Activated T-helper 1 cell treated with anti-CD3 and anti-CD28 coated beads, Interleukin-12 subunit alpha, Interleukin-12 subunit beta, Interleukin-2, Interleukin-4 antibody, amounts not matched to agents 30 ng/mL and 10 ng/mL and 1 ng/mL, durations not matched to agents 14 hours and 24 hours and 36 hours (primary cell): ENCODE results near the gene EIF1AX. TPM values are rescaled to one million over a fixed set of nuclear protein-coding genes. Genes with fewer than 3 reads are reported as not detected.
"Not testable (repeated sequence)": the region's sequence is repeated elsewhere in the genome, so short reads cannot be mapped to it uniquely, and the experiment has no call there.

Experiments used
- DNase-seq: peaks from one replicate; pipeline ENCODE4 v3.0.0; 2021; ENCODE audit warnings: low spot score
- H3K27ac Mint-ChIP-seq: one replicate; pipeline ENCODE4 v1.8.0; 2021; ENCODE audit warnings: mild to moderate bottlenecking, mixed read lengths
- H3K27me3 Mint-ChIP-seq: one replicate; pipeline ENCODE4 v1.8.0; 2022; ENCODE audit warnings: mild to moderate bottlenecking, moderate library complexity, mixed read lengths; ENCODE audit not compliant: insufficient read depth
- H3K36me3 Mint-ChIP-seq: one replicate; pipeline ENCODE4 v1.8.0; 2021; ENCODE audit warnings: low read depth, mixed read lengths
- H3K4me1 Mint-ChIP-seq: one replicate; pipeline ENCODE4 v1.8.0; 2021; ENCODE audit warnings: low read depth, mixed read lengths
- H3K4me3 Mint-ChIP-seq: one replicate; pipeline ENCODE4 v1.8.0; 2021; ENCODE audit warnings: mild to moderate bottlenecking, moderate library complexity, mixed read lengths
- H3K9me3 Mint-ChIP-seq: one replicate; pipeline ENCODE4 v1.8.0; 2021; ENCODE audit warnings: mixed read lengths
- intact Hi-C: fragments of 100-400 bp; cut with micrococcal nuclease; formaldehyde crosslinking; loops from one replicate; pipeline ENCODE4 v1.15.1; 2024
- total RNA-seq: library from RNA; stranded (reverse); gene quantifications from 2 replicates; pipeline ENCODE4 v1.2.3, GENCODE V29; 2022

EIF1AX gene, protein sequence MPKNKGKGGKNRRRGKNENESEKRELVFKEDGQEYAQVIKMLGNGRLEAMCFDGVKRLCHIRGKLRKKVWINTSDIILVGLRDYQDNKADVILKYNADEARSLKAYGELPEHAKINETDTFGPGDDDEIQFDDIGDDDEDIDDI
- total RNA-seq: 107 TPM in 2 replicates

- H3K4me1 Mint-ChIP-seq: peaks cover 29% of the 10 kb centered on the region
- no peaks in the 10 kb centered on the region for H3K9me3 Mint-ChIP-seq
- peak within 1 kb of the TSS; percentile 84 for H3K27ac Mint-ChIP-seq
- peaks cover 8% of the 10 kb centered on the region for H3K36me3 Mint-ChIP-seq
- intact Hi-C loops: loop anchor here (1.0 to 5.0 kb wide), 5 partner anchors 123 to 1717 kb away; partner anchors contain the start of genes BCLAF3, CDKL5 and CNKSR2
- H3K4me3 Mint-ChIP-seq: peak within 1 kb of the TSS; percentile 90
- peak; percentile 93 for DNase-seq
- no peaks in the 10 kb centered on the region for H3K27me3 Mint-ChIP-seq
Observed at GRCh38 chrX:20141281-20142220, at the start of gene EIF1AX. EIF1AX (minus strand) TSS chrX:20141838; CDS start chrX:20141640, 198 bp downstream.

DNA sequence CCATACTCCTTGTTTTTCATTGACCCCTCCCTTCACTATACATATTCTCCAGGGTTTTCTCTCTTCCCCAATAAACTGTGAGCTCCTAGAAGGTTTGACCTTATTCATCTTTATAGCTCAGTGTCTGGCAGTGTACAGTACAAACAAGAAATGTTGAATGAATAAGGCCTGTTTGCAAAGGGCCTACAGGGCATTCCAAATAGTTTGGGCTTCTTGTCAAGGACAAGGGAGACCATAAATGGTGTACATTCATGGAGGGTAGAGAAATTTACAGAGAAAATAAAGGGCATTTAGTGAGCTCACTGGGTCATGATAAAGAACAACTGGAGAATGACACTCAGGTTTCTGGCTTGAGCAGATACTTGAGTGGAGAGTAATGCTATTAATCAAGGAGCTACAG is 47.5 kb upstream of the EIF1AX start:
- Mint-ChIP-seq H3K27me3 (no peaks in the 10 kb centered on the region), H3K27ac (no peak overlapping the region), H3K4me1 (no peaks in the 10 kb centered on the region), H3K36me3 (peaks cover 27% of the 10 kb centered on the region), H3K4me3 (no peak overlapping the region), H3K9me3 (no peaks in the 10 kb centered on the region)
- DNase-seq: no peak
- intact Hi-C loops: no loop called here

DNA sequence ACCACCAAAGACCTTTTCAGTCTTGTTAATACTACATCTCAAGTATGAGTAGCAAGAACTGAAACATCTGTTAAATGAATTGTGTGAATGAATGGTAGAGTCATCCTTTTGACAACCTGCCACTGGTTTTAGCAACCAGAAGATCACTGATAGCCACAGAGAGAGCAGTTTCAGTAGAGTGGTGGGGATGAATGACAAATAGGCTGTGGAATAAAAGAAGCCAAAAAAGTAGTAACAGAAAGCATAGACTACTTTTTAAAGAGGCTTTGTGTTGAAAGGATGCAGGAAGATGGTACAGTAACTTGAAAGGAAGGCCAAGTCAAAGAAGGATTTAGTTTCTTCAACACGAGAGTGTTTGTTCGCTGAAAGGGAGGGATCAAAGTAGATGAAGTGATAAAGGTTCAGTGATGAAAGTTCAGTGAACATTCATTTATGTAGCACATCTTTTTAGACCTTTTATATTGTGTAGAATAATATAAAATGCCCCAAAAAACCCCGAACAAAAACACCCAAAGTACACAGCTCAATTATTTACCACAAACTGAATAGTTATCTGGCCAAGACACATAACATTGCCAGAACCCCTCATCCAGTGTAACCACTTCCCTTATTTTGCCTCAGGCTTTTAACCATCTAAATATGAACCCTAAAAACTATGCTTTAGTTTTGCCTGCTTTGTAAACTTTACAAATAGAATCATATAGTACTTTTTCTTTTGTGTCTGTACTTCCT is 40.1 kb upstream of the EIF1AX start:
- no peak for DNase-seq
- H3K4me3 Mint-ChIP-seq: no peak overlapping the region

DNA sequence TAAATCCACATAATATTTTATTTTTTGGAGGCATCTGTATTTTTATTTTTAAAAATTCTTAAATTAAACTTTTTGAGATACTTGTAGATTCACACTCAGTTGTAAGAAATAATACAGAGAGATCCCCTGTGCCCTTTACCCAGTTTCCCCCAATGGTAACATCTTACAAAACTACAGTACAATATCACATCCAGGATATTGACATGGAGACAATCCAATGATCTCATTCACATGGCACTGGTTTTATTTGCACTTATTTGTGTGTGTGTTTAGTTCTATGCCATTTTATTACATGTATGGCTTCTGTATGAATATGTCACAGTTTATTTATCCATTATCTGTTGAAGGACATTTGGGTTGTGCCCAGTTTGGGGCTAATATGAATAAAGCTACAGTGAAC is 35.5 kb upstream of the EIF1AX start:
- intact Hi-C loops: no loop called here
- Mint-ChIP-seq H3K9me3 (no peaks in the 10 kb centered on the region), H3K4me1 (peaks cover 9% of the 10 kb centered on the region), H3K27me3 (no peaks in the 10 kb centered on the region), H3K36me3 (peaks cover 21% of the 10 kb centered on the region), H3K27ac (no peak overlapping the region), H3K4me3 (no peak overlapping the region)
- no peak for DNase-seq

More for the DNA sequence above, 40.1 kb upstream of the EIF1AX start:
- peaks cover 32% of the 10 kb centered on the region for H3K36me3 Mint-ChIP-seq
- H3K9me3 Mint-ChIP-seq: no peaks in the 10 kb centered on the region
- no peaks in the 10 kb centered on the region for H3K27me3 Mint-ChIP-seq
- peaks cover 18% of the 10 kb centered on the region for H3K4me1 Mint-ChIP-seq
- intact Hi-C loops: loop anchor here (1.0 kb wide), 1 partner anchor 43 kb away; no protein-coding TSS in a partner anchor
- H3K27ac Mint-ChIP-seq: peak overlapping the region; percentile 71

- Mint-ChIP-seq H3K36me3 (peaks cover 7% of the 10 kb centered on the region), H3K9me3 (no peaks in the 10 kb centered on the region), H3K27me3 (no peaks in the 10 kb centered on the region), H3K4me1 (no peaks in the 10 kb centered on the region), H3K4me3 (no peak overlapping the region), H3K27ac (no peak overlapping the region)
- intact Hi-C loops: no loop called here
- no peak for DNase-seq
Observed at GRCh38 chrX:20173856-20174255, 32.2 kb upstream of the EIF1AX start.

- Mint-ChIP-seq H3K27me3 (no peaks in the 10 kb centered on the region), H3K27ac (no peak overlapping the region), H3K36me3 (peaks cover 6% of the 10 kb centered on the region), H3K4me3 (no peak overlapping the region), H3K9me3 (no peaks in the 10 kb centered on the region), H3K4me1 (no peaks in the 10 kb centered on the region)
- no peak for DNase-seq
- intact Hi-C loops: no loop called here
Observed at GRCh38 chrX:20173313-20173712, 31.7 kb upstream of the EIF1AX start.

DNA sequence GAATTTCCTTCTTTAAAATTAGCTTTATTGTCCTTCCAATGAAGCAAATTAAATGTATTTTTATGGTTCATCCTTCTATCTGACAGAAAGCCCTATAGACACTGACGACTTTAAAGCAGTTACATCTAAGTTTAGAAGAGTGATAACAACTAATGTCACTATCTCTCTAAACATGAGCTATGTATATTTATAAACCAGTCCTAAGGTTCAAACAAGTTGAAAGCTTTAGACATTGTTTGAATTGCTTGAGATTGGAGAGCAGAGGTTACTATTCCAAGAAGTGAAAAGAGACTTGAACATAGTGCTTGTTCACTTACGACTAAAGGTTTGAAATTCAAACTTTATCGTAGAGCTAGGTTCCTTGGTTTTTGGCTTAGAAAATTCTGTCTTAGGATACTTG is 30.2 kb upstream of the EIF1AX start:
- intact Hi-C loops: no loop called here
- no peak for DNase-seq
- no peaks in the 10 kb centered on the region for H3K4me1 Mint-ChIP-seq
- peaks cover 7% of the 10 kb centered on the region for H3K36me3 Mint-ChIP-seq
- no peak overlapping the region for H3K4me3 Mint-ChIP-seq
- H3K27ac Mint-ChIP-seq: no peak overlapping the region
- no peaks in the 10 kb centered on the region for H3K9me3 Mint-ChIP-seq
- H3K27me3 Mint-ChIP-seq: no peaks in the 10 kb centered on the region

DNA sequence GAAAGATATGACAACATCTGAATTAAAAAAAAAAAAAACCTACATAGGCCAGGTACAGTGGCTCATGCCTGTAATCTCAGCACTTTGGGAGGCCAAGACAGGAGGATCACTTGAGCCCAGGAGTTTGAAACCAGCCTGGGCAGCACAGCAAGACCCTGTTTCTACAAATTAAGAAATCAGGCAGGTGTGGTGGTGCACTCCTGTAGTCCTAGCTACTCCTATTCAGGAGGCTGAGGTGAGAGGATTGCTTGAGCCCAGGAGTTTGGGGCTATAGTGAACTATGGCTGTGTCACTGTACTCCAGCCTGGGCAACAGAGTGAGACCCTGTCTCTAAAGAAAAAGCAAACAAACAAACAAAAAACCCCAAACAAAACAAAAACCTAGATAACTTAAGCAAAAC is 20.9 kb upstream of the EIF1AX start:
- H3K4me3 Mint-ChIP-seq, H3K9me3 Mint-ChIP-seq, H3K27me3 Mint-ChIP-seq, H3K27ac Mint-ChIP-seq, intact Hi-C loops, DNase-seq, H3K4me1 Mint-ChIP-seq: not testable (repeated sequence)
- H3K36me3 Mint-ChIP-seq: peaks cover 30% of the 10 kb centered on the region

DNA sequence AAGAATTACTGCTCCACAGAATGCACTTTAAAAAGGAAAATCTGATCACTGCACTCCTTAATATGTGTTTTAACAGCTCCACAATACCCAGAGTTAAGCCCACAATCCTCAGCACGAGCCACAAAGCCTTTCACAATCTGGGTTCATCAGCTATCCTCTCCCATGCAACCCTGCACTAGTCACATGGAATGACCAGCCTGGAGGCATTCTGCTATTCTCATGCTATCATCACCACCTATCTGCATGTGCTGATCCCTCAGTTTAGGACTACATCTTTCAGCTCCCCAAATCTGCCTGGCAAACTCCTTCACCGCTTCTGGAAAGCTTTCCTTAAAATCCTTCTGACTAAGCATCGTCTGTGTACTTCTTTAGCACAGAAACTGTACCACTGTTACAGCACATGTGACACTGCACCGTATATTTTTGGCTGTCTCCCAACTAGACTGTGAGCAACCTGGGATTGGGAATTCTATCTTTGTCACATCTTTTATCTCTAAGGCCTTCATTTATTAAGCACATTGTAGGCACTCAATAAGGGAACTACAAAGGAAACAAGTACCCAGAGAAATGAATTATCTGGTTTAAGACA is 18.3 kb upstream of the EIF1AX start:
- H3K36me3 Mint-ChIP-seq: peaks cover 37% of the 10 kb centered on the region
- H3K4me1 Mint-ChIP-seq: no peaks in the 10 kb centered on the region
- DNase-seq: no peak
- intact Hi-C loops: no loop called here
- H3K27ac Mint-ChIP-seq: no peak overlapping the region
- H3K9me3 Mint-ChIP-seq: no peaks in the 10 kb centered on the region
- H3K4me3 Mint-ChIP-seq: no peak overlapping the region
- no peaks in the 10 kb centered on the region for H3K27me3 Mint-ChIP-seq

DNA sequence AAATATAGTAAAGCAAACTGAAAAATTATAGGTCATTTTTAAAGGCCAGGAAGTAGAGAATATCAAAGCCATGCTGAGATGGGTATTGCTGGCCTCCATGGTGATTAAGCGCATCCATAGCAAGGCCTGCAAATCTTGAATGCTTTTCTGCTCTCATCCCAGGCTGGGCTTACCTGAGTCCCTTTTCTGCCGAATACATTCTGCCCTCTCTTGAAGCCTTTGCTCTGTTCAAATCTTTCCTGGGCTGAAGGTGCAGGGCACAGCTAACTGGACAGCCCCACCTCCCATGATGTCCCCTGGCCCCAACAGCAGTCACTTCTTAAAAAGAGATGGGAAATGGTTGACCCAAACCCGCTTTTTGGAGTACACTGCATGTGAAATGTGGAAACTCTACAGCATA is 10.1 kb upstream of the EIF1AX start:
- H3K27me3 Mint-ChIP-seq: no peaks in the 10 kb centered on the region
- no peak overlapping the region for H3K27ac Mint-ChIP-seq
- peaks cover 36% of the 10 kb centered on the region for H3K36me3 Mint-ChIP-seq
- intact Hi-C loops: no loop called here
- peaks cover 4% of the 10 kb centered on the region for H3K4me1 Mint-ChIP-seq
- no peak overlapping the region for H3K4me3 Mint-ChIP-seq
- no peaks in the 10 kb centered on the region for H3K9me3 Mint-ChIP-seq
- DNase-seq: no peak

DNA sequence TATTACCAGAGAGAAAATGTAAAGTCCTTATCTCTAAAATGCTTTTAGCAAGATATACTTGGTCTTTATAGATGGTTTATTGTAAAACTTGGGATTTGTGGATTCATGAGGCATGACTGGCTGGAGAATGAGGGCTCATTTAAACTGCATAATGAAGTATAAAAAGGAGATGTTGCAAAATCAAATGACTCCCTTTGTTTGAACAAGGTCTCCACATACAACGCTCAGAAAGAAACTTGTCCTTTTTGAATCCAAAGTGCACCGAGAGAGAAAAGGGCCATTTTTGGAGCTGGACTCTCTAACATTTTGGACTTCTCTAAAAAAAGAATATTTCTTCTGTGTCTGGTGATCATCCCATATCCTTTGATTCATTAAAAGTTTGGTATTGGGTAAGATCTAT is 7.7 kb upstream of the EIF1AX start:
- peaks cover 21% of the 10 kb centered on the region for H3K36me3 Mint-ChIP-seq
- H3K9me3 Mint-ChIP-seq: no peaks in the 10 kb centered on the region
- H3K4me3 Mint-ChIP-seq: no peak overlapping the region

GRCh38 chrX:20147561-20147960 is 5.9 kb upstream of the EIF1AX start:
- intact Hi-C loops: no loop called here
- no peak for DNase-seq
- Mint-ChIP-seq H3K27me3 (no peaks in the 10 kb centered on the region), H3K4me3 (no peak overlapping the region), H3K4me1 (peaks cover 14% of the 10 kb centered on the region), H3K9me3 (no peaks in the 10 kb centered on the region), H3K27ac (no peak overlapping the region), H3K36me3 (peaks cover 16% of the 10 kb centered on the region)

More for the DNA sequence above, 7.7 kb upstream of the EIF1AX start:
- Mint-ChIP-seq H3K4me1 (peaks cover 4% of the 10 kb centered on the region), H3K27ac (no peak overlapping the region), H3K27me3 (no peaks in the 10 kb centered on the region)
- intact Hi-C loops: no loop called here
- DNase-seq: no peak
